H1 (cell line): ENCODE measurements around the gene PRXL2A. TPM values are rescaled to one million over a fixed set of nuclear protein-coding genes. Genes with fewer than 3 reads are reported as not detected.
A peak's percentile ranks its signal among the peaks of the same experiment; 100 is the strongest.

Source experiments
- CBX5 ChIP-seq: fragments of 300-800, 300-1000 bp; sonication (generic); IDR thresholded peaks from 2 replicates; pipeline ENCODE4 v1.7.1; 2016; ENCODE audit warnings: antibody characterized with exemption, low read length, low read depth
- EZH2 ChIP-seq: fragments of 200-600 bp; sonication (generic); IDR thresholded peaks from 2 replicates; pipeline ENCODE4 v1.7.1; 2012; ENCODE audit warnings: low read depth, mild to moderate bottlenecking, moderate library complexity, low read length, inconsistent platforms; ENCODE audit not compliant: severe bottlenecking
- JUN ChIP-seq: IDR thresholded peaks from 2 replicates; pipeline ENCODE4 v1.6.1; 2011; ENCODE audit warnings: low read depth, mild to moderate bottlenecking, improper control_type of control experiment, low read length
- KDM4A ChIP-seq: IDR thresholded peaks from one replicate; pipeline ENCODE4 v1.7.1; 2012; ENCODE audit warnings: low read depth, mild to moderate bottlenecking, moderate library complexity, low read length, inconsistent platforms; ENCODE audit not compliant: severe bottlenecking
- MAX ChIP-seq: IDR thresholded peaks from 2 replicates; pipeline ENCODE4 v1.6.1; 2012; ENCODE audit warnings: inconsistent platforms
- NRF1 ChIP-seq: IDR thresholded peaks from 2 replicates; pipeline ENCODE4 v1.6.1; 2011; ENCODE audit warnings: mild to moderate bottlenecking, low read depth, low read length, improper control_type of control experiment
- POLR2A ChIP-seq, 2 experiments: IDR thresholded peaks; 1 replicate in 1 of 2; 2 replicates in 1 of 2; pipeline ENCODE4 v1.6.1; 2011; ENCODE audit warnings: low read depth in 2 of 2, low read length in 2 of 2, mild to moderate bottlenecking in 2 of 2; ENCODE audit errors: control extremely low read depth in 1 of 2
- RAD21 ChIP-seq, 2 experiments: IDR thresholded peaks in 1 of 2; conservative IDR thresholded peaks in 1 of 2; 2 replicates each; pipeline ENCODE4 v1.6.1; 2011; ENCODE audit warnings: low read depth in 2 of 2, low read length in 2 of 2, improper control_type of control experiment in 1 of 2, inconsistent platforms in 1 of 2, mild to moderate bottlenecking in 1 of 2, moderate library complexity in 1 of 2
- RBBP5 ChIP-seq: IDR thresholded peaks from 2 replicates; pipeline ENCODE4 v1.7.1; 2012; ENCODE audit warnings: low read depth, mild to moderate bottlenecking, inconsistent platforms, low read length, moderate library complexity, borderline replicate concordance
- RFX5 ChIP-seq: IDR thresholded peaks from 2 replicates; pipeline ENCODE4 v1.6.1; 2011; ENCODE audit warnings: low read depth, low read length, improper control_type of control experiment, borderline replicate concordance
- RNF2 ChIP-seq: fragments of 200-900, 300-1000 bp; sonication (generic); IDR thresholded peaks from 2 replicates; pipeline ENCODE4 v1.7.1; 2016; ENCODE audit warnings: borderline replicate concordance, low read depth, mild to moderate bottlenecking, antibody characterized with exemption, low read length; ENCODE audit not compliant: poor library complexity, severe bottlenecking; ENCODE audit errors: missing control alignments
- RXRA ChIP-seq: IDR thresholded peaks from 2 replicates; pipeline ENCODE4 v1.6.1; 2011; ENCODE audit warnings: low read depth, mild to moderate bottlenecking, low read length, moderate library complexity; ENCODE audit not compliant: insufficient read depth
- SAP30 ChIP-seq: fragments of 300-600 bp; sonication (generic); IDR thresholded peaks from 2 replicates; pipeline ENCODE4 v1.7.1; 2012; ENCODE audit warnings: low read length, moderate library complexity, mild to moderate bottlenecking, inconsistent platforms; ENCODE audit not compliant: insufficient read depth, insufficient replicate concordance
- SIN3A ChIP-seq, 2 experiments: IDR thresholded peaks in 1 of 2; conservative IDR thresholded peaks in 1 of 2; 2 replicates each; pipeline ENCODE4 v1.6.1; 2011 to 2012; ENCODE audit warnings: low read length in 2 of 2, improper control_type of control experiment in 1 of 2, low read depth in 1 of 2, mild to moderate bottlenecking in 1 of 2
- SIX5 ChIP-seq: IDR thresholded peaks from 2 replicates; pipeline ENCODE4 v1.6.1; 2011; ENCODE audit warnings: mild to moderate bottlenecking, low read depth, low read length
- TCF12 ChIP-seq: IDR thresholded peaks from 2 replicates; pipeline ENCODE4 v1.6.1; 2011; ENCODE audit warnings: low read depth, mild to moderate bottlenecking, low read length
- polyA plus RNA-seq, 7 experiments: library from polyadenylated mRNA; depleted of rRNA in 3 of 7; stranded (reverse) in 5 of 7; unstranded in 2 of 7; fragments of >200 nt in 5 of 7; fragments of 200-250 nt in 2 of 7; gene quantifications; 1 replicate in 5 of 7; 2 replicates in 1 of 7; 4 replicates in 1 of 7; pipeline versions ENCODE4 v1.2.1 to v1.2.3, GENCODE V29; 2011 to 2013; ENCODE audit warnings: missing spikeins in 2 of 7, mixed read lengths in 2 of 7
- total RNA-seq: library from RNA; stranded (reverse); fragmentation: NEBNext Ultra II Directional; extraction: Animal tissue kit (Norgen Biotek cat#: 25700); gene quantifications from 2 replicates; pipeline ENCODE4 v1.2.1, GENCODE V29; 2021
- TF ChIP-seq, protein P1 (sequence below), 3 experiments: IDR thresholded peaks; 1 replicate in 2 of 3; 2 replicates in 1 of 3; pipeline versions ENCODE4 v1.5.1 to v1.6.1; 2011; ENCODE audit warnings: low read length in 3 of 3, mild to moderate bottlenecking in 3 of 3, inconsistent platforms in 2 of 3, low read depth in 1 of 3, moderate library complexity in 1 of 3; ENCODE audit not compliant: insufficient read depth in 1 of 3; ENCODE audit errors: control extremely low read depth in 1 of 3

PRXL2A gene
- total and polyA plus RNA-seq, 2 of the 8 experiments (the other 6 are each of a cell fraction or from before 2014, with no cell fraction given) = 13.4 to 58.3 TPM

- TF ChIP-seq, protein P1, sequence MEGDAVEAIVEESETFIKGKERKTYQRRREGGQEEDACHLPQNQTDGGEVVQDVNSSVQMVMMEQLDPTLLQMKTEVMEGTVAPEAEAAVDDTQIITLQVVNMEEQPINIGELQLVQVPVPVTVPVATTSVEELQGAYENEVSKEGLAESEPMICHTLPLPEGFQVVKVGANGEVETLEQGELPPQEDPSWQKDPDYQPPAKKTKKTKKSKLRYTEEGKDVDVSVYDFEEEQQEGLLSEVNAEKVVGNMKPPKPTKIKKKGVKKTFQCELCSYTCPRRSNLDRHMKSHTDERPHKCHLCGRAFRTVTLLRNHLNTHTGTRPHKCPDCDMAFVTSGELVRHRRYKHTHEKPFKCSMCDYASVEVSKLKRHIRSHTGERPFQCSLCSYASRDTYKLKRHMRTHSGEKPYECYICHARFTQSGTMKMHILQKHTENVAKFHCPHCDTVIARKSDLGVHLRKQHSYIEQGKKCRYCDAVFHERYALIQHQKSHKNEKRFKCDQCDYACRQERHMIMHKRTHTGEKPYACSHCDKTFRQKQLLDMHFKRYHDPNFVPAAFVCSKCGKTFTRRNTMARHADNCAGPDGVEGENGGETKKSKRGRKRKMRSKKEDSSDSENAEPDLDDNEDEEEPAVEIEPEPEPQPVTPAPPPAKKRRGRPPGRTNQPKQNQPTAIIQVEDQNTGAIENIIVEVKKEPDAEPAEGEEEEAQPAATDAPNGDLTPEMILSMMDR (IDR thresholded peaks at IDR 0.05; ENCODE audit: control extremely low read depth in 1 of 3, insufficient read depth in 1 of 3, low read depth in 1 of 3, low read length in 3 of 3) = no peak
- TF ChIP-seq RNF2 = no peak
- no peak for TF ChIP-seq MAX
- TF ChIP-seq JUN = no peak
- no peak for TF ChIP-seq RFX5
- TF ChIP-seq SAP30 = no peak
- no peak for TF ChIP-seq RAD21 (IDR thresholded peaks at IDR 0.05 in 1 of 2, conservative IDR thresholded peaks at IDR 0.05 in 1 of 2; ENCODE audit: low read depth in 2 of 2, low read length in 2 of 2)
- no peak for TF ChIP-seq POLR2A (IDR thresholded peaks at IDR 0.05; ENCODE audit: control extremely low read depth in 1 of 2, low read depth in 2 of 2, low read length in 2 of 2)
- TF ChIP-seq RBBP5 = peak; percentile 71; the same call in 1 of the 2 replicates
- no peak for TF ChIP-seq SIX5
- no peak for TF ChIP-seq NRF1
- TF ChIP-seq KDM4A = peak; percentile 74
- no peak for TF ChIP-seq EZH2
- no peak for TF ChIP-seq CBX5
- TF ChIP-seq RXRA = no peak
- no peak for TF ChIP-seq TCF12
- peak in 1 of 2 experiments; percentile 53; a peak in 1 of 4 replicates for TF ChIP-seq SIN3A (conservative IDR thresholded peaks at IDR 0.05 in 1 of 2, IDR thresholded peaks at IDR 0.05 in 1 of 2; ENCODE audit: low read depth in 1 of 2, low read length in 2 of 2)
Observed at GRCh38 chr10:80454513-80455460, 46.4 kb downstream of the PRXL2A start (continued).
